ENCODE results near the gene MRAP2.

Gene MRAP2

DNA sequence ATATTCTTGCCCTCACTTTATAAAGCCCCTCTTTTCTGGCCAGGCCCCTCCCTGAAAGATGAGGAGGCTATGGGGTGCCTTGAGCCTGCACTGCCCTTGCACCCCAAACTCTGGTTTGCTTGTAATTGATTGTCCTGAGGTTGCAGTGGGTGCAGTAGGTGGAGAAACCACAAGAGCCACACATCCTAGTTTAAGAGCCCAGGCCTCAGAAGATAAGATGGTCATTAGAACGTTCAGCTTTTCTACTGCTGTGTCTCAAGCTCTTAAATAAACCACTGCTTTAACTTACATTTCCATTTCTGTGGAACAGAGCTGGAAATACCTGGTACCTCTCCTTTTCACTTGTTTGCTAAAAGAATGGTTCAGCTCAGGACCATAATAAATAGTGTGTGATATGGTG is 9.0 kb downstream of the MRAP2 start:
- no peak for ATAC-seq
- TF ChIP-seq ESRRG (CRISPR knock-in tag; IDR thresholded peaks at IDR 0.05): no peak
- TF ChIP-seq, protein P1, sequence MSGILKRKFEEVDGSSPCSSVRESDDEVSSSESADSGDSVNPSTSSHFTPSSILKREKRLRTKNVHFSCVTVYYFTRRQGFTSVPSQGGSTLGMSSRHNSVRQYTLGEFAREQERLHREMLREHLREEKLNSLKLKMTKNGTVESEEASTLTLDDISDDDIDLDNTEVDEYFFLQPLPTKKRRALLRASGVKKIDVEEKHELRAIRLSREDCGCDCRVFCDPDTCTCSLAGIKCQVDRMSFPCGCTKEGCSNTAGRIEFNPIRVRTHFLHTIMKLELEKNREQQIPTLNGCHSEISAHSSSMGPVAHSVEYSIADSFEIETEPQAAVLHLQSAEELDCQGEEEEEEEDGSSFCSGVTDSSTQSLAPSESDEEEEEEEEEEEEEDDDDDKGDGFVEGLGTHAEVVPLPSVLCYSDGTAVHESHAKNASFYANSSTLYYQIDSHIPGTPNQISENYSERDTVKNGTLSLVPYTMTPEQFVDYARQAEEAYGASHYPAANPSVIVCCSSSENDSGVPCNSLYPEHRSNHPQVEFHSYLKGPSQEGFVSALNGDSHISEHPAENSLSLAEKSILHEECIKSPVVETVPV (CRISPR knock-in tag; IDR thresholded peaks at IDR 0.05): no peak
- no peak for TF ChIP-seq OSR1 (CRISPR knock-in tag; IDR thresholded peaks at IDR 0.05)
- TF ChIP-seq, protein P2, sequence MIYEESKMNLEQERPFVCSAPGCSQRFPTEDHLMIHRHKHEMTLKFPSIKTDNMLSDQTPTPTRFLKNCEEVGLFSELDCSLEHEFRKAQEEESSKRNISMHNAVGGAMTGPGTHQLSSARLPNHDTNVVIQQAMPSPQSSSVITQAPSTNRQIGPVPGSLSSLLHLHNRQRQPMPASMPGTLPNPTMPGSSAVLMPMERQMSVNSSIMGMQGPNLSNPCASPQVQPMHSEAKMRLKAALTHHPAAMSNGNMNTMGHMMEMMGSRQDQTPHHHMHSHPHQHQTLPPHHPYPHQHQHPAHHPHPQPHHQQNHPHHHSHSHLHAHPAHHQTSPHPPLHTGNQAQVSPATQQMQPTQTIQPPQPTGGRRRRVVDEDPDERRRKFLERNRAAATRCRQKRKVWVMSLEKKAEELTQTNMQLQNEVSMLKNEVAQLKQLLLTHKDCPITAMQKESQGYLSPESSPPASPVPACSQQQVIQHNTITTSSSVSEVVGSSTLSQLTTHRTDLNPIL (CRISPR knock-in tag; IDR thresholded peaks at IDR 0.05; ENCODE audit: low read depth): no peak
- TF ChIP-seq ZNF8 (CRISPR knock-in tag; IDR thresholded peaks at IDR 0.05): no peak
- no peak for TF ChIP-seq PPARA (CRISPR knock-in tag; IDR thresholded peaks at IDR 0.05; ENCODE audit: borderline replicate concordance)
- no peak for TF ChIP-seq BACH2 (CRISPR knock-in tag; IDR thresholded peaks at IDR 0.05; ENCODE audit: borderline replicate concordance)
- TF ChIP-seq ZNF70 (CRISPR knock-in tag; IDR thresholded peaks at IDR 0.05): no peak
- no peak for TF ChIP-seq TOX (CRISPR knock-in tag; IDR thresholded peaks at IDR 0.05; ENCODE audit: borderline replicate concordance)

DNA sequence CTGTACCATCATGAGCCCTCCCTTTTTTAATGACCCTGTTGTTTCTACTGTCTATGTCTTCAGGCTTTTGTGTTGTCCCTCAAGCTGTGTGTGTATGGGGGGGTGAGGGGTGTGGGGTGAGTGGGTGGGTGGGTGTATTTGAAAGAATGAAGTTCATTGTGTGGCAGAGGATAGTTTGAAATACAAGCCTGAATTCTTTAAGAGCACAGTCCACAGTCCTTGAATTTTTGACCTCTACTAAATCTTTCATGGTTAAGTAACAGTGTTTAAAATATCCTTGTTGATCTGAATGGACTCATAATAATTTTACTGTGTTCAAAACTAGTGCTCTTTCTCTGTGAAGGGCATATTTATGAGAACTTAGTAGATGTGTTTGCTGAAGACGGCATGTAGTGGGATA is 10.0 kb downstream of the MRAP2 start:
- no peak for TF ChIP-seq BACH2 (CRISPR knock-in tag; IDR thresholded peaks at IDR 0.05; ENCODE audit: borderline replicate concordance)
- no peak for TF ChIP-seq ZNF70 (CRISPR knock-in tag; IDR thresholded peaks at IDR 0.05)
- ATAC-seq: no peak

DNA sequence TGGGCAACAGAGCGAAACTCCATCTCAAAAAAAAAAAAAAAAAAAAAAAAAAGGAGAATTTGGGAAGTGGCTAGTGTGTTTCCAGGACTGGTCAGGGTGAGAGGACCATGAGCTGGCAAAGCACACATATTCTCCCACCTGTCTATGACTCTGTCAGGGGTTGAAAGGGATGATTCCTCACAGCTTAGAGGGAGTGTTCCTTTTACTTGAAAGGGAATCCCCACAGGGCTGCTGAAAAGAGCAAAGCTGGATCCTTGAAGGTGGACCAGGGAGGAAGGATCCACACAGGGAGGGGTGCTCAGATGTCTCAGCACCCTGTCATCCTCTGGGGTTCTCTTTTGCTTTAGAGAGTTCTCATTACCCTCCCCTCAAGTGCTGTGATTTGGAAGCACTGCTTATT is 13.2 kb downstream of the MRAP2 start:
- ATAC-seq: no peak

DNA sequence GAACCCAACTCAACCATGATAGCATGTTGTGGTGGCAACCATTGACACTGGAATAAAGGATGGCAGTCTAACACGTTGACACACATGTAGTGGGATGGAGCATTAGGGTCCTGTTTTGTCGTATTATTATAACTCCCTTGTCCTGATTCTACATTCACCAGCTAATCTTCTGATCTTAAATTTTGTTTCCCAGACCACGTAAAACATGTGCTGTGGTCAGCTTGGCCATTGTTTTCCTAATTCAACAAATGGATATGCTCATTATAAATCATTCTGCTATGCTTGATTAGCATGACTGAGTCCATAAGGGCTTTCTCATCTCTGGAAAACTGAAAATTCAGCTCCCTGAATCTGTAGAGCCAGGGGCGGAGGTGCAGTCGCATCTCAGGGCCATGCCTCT is 15.0 kb downstream of the MRAP2 start:
- ATAC-seq: no peak
- TF ChIP-seq, protein P3, sequence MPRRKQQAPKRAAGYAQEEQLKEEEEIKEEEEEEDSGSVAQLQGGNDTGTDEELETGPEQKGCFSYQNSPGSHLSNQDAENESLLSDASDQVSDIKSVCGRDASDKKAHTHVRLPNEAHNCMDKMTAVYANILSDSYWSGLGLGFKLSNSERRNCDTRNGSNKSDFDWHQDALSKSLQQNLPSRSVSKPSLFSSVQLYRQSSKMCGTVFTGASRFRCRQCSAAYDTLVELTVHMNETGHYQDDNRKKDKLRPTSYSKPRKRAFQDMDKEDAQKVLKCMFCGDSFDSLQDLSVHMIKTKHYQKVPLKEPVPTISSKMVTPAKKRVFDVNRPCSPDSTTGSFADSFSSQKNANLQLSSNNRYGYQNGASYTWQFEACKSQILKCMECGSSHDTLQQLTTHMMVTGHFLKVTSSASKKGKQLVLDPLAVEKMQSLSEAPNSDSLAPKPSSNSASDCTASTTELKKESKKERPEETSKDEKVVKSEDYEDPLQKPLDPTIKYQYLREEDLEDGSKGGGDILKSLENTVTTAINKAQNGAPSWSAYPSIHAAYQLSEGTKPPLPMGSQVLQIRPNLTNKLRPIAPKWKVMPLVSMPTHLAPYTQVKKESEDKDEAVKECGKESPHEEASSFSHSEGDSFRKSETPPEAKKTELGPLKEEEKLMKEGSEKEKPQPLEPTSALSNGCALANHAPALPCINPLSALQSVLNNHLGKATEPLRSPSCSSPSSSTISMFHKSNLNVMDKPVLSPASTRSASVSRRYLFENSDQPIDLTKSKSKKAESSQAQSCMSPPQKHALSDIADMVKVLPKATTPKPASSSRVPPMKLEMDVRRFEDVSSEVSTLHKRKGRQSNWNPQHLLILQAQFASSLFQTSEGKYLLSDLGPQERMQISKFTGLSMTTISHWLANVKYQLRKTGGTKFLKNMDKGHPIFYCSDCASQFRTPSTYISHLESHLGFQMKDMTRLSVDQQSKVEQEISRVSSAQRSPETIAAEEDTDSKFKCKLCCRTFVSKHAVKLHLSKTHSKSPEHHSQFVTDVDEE (CRISPR knock-in tag; IDR thresholded peaks at IDR 0.05): no peak
- TF ChIP-seq TCF4 (CRISPR knock-in tag; IDR thresholded peaks at IDR 0.05; ENCODE audit: borderline replicate concordance): peak; percentile 49; the same call in 1 of the 2 replicates

More for the DNA sequence above, 13.2 kb downstream of the MRAP2 start:
- TF ChIP-seq ARNTL (CRISPR knock-in tag; IDR thresholded peaks at IDR 0.05; ENCODE audit: borderline replicate concordance, low read depth) (no peak), ESRRG (CRISPR knock-in tag; IDR thresholded peaks at IDR 0.05) (no peak), PPARA (CRISPR knock-in tag; IDR thresholded peaks at IDR 0.05; ENCODE audit: borderline replicate concordance) (no peak), TCF4 (CRISPR knock-in tag; IDR thresholded peaks at IDR 0.05; ENCODE audit: borderline replicate concordance) (no peak), ZFP3 (CRISPR knock-in tag; IDR thresholded peaks at IDR 0.05) (no peak)

DNA sequence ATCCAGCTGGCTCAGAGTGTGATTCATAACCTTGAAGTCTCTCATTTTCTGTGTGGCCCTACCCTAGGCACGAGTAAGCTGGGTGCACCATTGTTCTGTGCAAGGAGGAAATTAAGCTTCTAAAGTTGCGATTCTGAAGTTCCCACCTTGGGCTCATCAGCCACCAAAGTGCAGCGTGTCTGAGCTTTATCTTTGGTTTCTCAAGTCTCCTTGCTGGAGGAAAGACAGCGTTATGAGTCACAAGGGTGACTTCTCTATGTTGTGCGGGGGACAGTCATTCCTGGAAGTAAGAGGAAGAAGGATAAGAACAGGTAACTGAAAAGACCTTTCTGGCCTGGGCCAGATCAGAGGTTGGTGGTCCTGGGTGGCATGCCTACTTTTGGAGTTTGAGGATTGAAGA is 16.8 kb downstream of the MRAP2 start:
- TF ChIP-seq TOX (CRISPR knock-in tag; IDR thresholded peaks at IDR 0.05; ENCODE audit: borderline replicate concordance): no peak
- TF ChIP-seq ISL1 (CRISPR knock-in tag; IDR thresholded peaks at IDR 0.05): no peak
- TF ChIP-seq, protein P1 (CRISPR knock-in tag; IDR thresholded peaks at IDR 0.05): no peak
- ATAC-seq: no peak

DNA sequence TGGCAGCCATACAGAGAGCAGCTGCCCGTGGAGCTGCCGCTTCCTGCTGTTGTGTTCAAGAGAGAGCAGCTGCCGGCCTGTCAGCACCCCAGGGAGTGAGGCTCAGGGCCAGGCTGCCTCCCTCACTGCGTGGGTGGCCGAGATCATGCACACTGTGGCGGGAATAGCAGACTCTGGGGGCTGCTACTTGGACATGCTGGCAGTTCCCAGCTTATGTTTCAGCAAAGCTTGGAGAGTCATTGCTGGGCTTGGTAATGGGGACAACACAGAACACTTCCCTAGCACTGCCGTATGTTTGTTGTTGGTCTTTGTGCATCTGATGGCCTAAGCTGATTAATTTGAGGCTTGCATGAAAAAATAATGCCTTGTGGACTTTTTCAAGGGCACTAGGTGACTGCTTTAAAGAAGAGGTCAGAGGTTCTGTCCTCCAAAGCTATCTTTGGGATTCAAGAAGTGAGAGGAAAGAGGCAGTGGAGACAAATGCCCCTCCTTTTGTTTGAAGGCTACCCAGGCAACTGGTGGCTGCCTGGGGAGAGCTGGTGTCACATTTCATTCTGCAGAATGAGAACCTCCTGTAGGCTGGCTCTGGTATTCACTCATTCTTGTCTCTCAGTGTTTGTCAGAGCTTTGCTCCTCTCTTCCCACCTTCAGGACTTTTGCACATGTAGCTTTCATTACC is 18.8 kb downstream of the MRAP2 start:
- peak; percentile 94 for ATAC-seq
- TF ChIP-seq, protein P3 (CRISPR knock-in tag; IDR thresholded peaks at IDR 0.05): no peak
- no peak for TF ChIP-seq ZC3H10 (CRISPR knock-in tag; IDR thresholded peaks at IDR 0.05)
- TF ChIP-seq BACH2 (CRISPR knock-in tag; IDR thresholded peaks at IDR 0.05; ENCODE audit: borderline replicate concordance): no peak
- no peak for TF ChIP-seq OSR1 (CRISPR knock-in tag; IDR thresholded peaks at IDR 0.05)
- no peak for TF ChIP-seq RARB (CRISPR knock-in tag; IDR thresholded peaks at IDR 0.05)
- TF ChIP-seq CSDC2 (CRISPR knock-in tag; IDR thresholded peaks at IDR 0.05): no peak
- TF ChIP-seq ZFP3 (CRISPR knock-in tag; IDR thresholded peaks at IDR 0.05): no peak

Measured in SK-N-SH treated with all-trans-retinoic acid at 6 μM for 48 hours (cell line).